ENCODE measurements around the gene PSME3IP1.

The PSME3IP1 gene

GRCh38 chr16:57143149-57143921, 42.5 kb downstream of the PSME3IP1 start:
- no peak for DNase-seq (ENCODE audit: low read depth)

GRCh38 chr16:57141822-57142631, 43.8 kb downstream of the PSME3IP1 start:
- no peak for DNase-seq (ENCODE audit: low read depth)

GRCh38 chr16:57140931-57141668, 44.7 kb downstream of the PSME3IP1 start:
- no peak for DNase-seq (ENCODE audit: low read depth)

GRCh38 chr16:57138281-57138935, 47.4 kb downstream of the PSME3IP1 start:
- DNase-seq (ENCODE audit: low read depth) = no peak

- no peak for DNase-seq (ENCODE audit: low read depth)
Observed at GRCh38 chr16:57137566-57138273, 48.1 kb downstream of the PSME3IP1 start.

GRCh38 chr16:57137043-57137442, 48.8 kb downstream of the PSME3IP1 start:
- no peak for DNase-seq (ENCODE audit: low read depth)

GRCh38 chr16:57134982-57135381, 50.9 kb downstream of the PSME3IP1 start:
- DNase-seq (ENCODE audit: low read depth) = no peak

GRCh38 chr16:57133886-57134285, 52.0 kb downstream of the PSME3IP1 start:
- no peak for DNase-seq (ENCODE audit: low read depth)

GRCh38 chr16:57133031-57133430, 52.8 kb downstream of the PSME3IP1 start:
- no peak for DNase-seq (ENCODE audit: low read depth)

GRCh38 chr16:57132470-57132869, 53.4 kb downstream of the PSME3IP1 start:
- DNase-seq (ENCODE audit: low read depth) = no peak

- no peak for DNase-seq (ENCODE audit: low read depth)
Observed at GRCh38 chr16:57131351-57131970, 54.4 kb downstream of the PSME3IP1 start.

- DNase-seq (ENCODE audit: low read depth) = no peak
Observed at GRCh38 chr16:57130950-57131321, 54.9 kb downstream of the PSME3IP1 start.

GRCh38 chr16:57128771-57129389, 57.0 kb downstream of the PSME3IP1 start:
- DNase-seq (ENCODE audit: low read depth) = peak; percentile 27

GRCh38 chr16:57127836-57128235, 58.0 kb downstream of the PSME3IP1 start:
- no peak for DNase-seq (ENCODE audit: low read depth)

- no peak for DNase-seq (ENCODE audit: low read depth)
Observed at GRCh38 chr16:57127037-57127763, 58.6 kb downstream of the PSME3IP1 start.

GRCh38 chr16:57126411-57126810, 59.4 kb downstream of the PSME3IP1 start:
- no peak for DNase-seq (ENCODE audit: low read depth)

GRCh38 chr16:57125969-57126368, 59.9 kb downstream of the PSME3IP1 start:
- no peak for DNase-seq (ENCODE audit: low read depth)

- DNase-seq (ENCODE audit: low read depth) = no peak
Observed at GRCh38 chr16:57125376-57125775, 60.5 kb downstream of the PSME3IP1 start.

- DNase-seq (ENCODE audit: low read depth) = no peak
Observed at GRCh38 chr16:57123974-57124674, 61.7 kb downstream of the PSME3IP1 start.

All from stimulated activated CD8-positive, alpha-beta memory T cell treated with anti-CD3 and anti-CD28 coated beads, Interleukin-12 subunit alpha, Interleukin-12 subunit beta, amount 100 ng/mL, for 1 hour (primary cell).